HEK293 (cell line): ENCODE measurements around the gene SH2B3.

Source experiments
- BCL11A ChIP-seq: fragments of 450-650 bp; formaldehyde crosslinking; IDR thresholded peaks from 2 replicates; pipeline ENCODE4 v1.5.1; 2016; ENCODE audit warnings: low read depth, missing biosample characterization, missing genetic modification characterization
- FEZF1 ChIP-seq: fragments of 450-650 bp; formaldehyde crosslinking; IDR thresholded peaks from 2 replicates; pipeline ENCODE4 v1.5.1; 2016; ENCODE audit warnings: missing biosample characterization, missing genetic modification characterization
- GLI4 ChIP-seq: fragments of 450-650 bp; formaldehyde crosslinking; IDR thresholded peaks from 2 replicates; pipeline ENCODE4 v1.5.1; 2016; ENCODE audit warnings: missing biosample characterization, missing genetic modification characterization
- HOXC10 ChIP-seq: sonication (generic); formaldehyde crosslinking; IDR thresholded peaks from 2 replicates; pipeline ENCODE4 v1.8.1; 2023; ENCODE audit warnings: mild to moderate bottlenecking, missing genetic modification reagents
- MEIS1 ChIP-seq: sonication (generic); formaldehyde crosslinking; IDR thresholded peaks from 2 replicates; pipeline ENCODE4 v1.8.1; 2022; ENCODE audit warnings: missing genetic modification reagents, mild to moderate bottlenecking, borderline replicate concordance
- MZF1 ChIP-seq: fragments of 450-650 bp; formaldehyde crosslinking; IDR thresholded peaks from 2 replicates; pipeline ENCODE4 v1.5.1; 2017; ENCODE audit warnings: missing biosample characterization, missing genetic modification characterization, borderline replicate concordance
- SALL2 ChIP-seq: fragments of 450-650 bp; formaldehyde crosslinking; IDR thresholded peaks from 2 replicates; pipeline ENCODE4 v1.5.0; 2017; ENCODE audit warnings: missing biosample characterization, mild to moderate bottlenecking, missing genetic modification characterization, borderline replicate concordance
- YY2 ChIP-seq: fragments of 450-650 bp; formaldehyde crosslinking; IDR thresholded peaks from 2 replicates; pipeline ENCODE4 v1.5.1; 2016; ENCODE audit warnings: missing biosample characterization, missing genetic modification characterization
- ZBTB21 ChIP-seq: fragments of 450-650 bp; formaldehyde crosslinking; IDR thresholded peaks from 2 replicates; pipeline ENCODE4 v1.5.1; 2017; ENCODE audit warnings: missing biosample characterization, missing genetic modification characterization
- ZBTB7A ChIP-seq: fragments of 450-650 bp; formaldehyde crosslinking; IDR thresholded peaks from 2 replicates; pipeline ENCODE4 v1.5.1; 2016; ENCODE audit warnings: low read depth, missing biosample characterization, missing genetic modification characterization
- ZFP41 ChIP-seq: fragments of 450-650 bp; formaldehyde crosslinking; IDR thresholded peaks from 2 replicates; pipeline ENCODE4 v1.5.1; 2016; ENCODE audit warnings: missing biosample characterization, missing genetic modification characterization, borderline replicate concordance
- ZFP69B ChIP-seq: fragments of 450-650 bp; formaldehyde crosslinking; IDR thresholded peaks from 2 replicates; pipeline ENCODE4 v1.5.1; 2016; ENCODE audit warnings: missing biosample characterization, missing genetic modification characterization
- ZIC2 ChIP-seq: fragments of 450-650 bp; formaldehyde crosslinking; IDR thresholded peaks from 2 replicates; pipeline ENCODE4 v1.5.1; 2016; ENCODE audit warnings: missing biosample characterization, missing genetic modification characterization
- ZNF2 ChIP-seq: fragments of 450-650 bp; formaldehyde crosslinking; IDR thresholded peaks from 2 replicates; pipeline ENCODE4 v1.5.1; 2016; ENCODE audit warnings: missing biosample characterization, missing genetic modification characterization
- ZNF391 ChIP-seq: fragments of 450-650 bp; formaldehyde crosslinking; IDR thresholded peaks from 2 replicates; pipeline ENCODE4 v1.5.1; 2016; ENCODE audit warnings: low read depth, missing biosample characterization, missing genetic modification characterization, borderline replicate concordance
- ZNF426 ChIP-seq: fragments of 450-650 bp; formaldehyde crosslinking; IDR thresholded peaks from 2 replicates; pipeline ENCODE4 v1.5.1; 2017; ENCODE audit warnings: missing biosample characterization, missing genetic modification characterization, mild to moderate bottlenecking, inconsistent platforms, moderate library complexity
- ZNF433 ChIP-seq: fragments of 450-650 bp; formaldehyde crosslinking; IDR thresholded peaks from 2 replicates; pipeline ENCODE4 v1.5.1; 2016; ENCODE audit warnings: missing biosample characterization, missing genetic modification characterization, low read depth
- ZNF530 ChIP-seq: fragments of 450-650 bp; formaldehyde crosslinking; IDR thresholded peaks from 2 replicates; pipeline ENCODE4 v1.5.1; 2016; ENCODE audit warnings: low read depth, missing biosample characterization, missing genetic modification characterization
- ZNF555 ChIP-seq: fragments of 450-650 bp; formaldehyde crosslinking; conservative IDR thresholded peaks from 2 replicates; pipeline ENCODE4 v1.5.1; 2017; ENCODE audit warnings: missing biosample characterization, mild to moderate bottlenecking, missing genetic modification characterization, inconsistent platforms
- ZNF571 ChIP-seq: fragments of 450-650 bp; formaldehyde crosslinking; IDR thresholded peaks from 2 replicates; pipeline ENCODE4 v1.5.0; 2017; ENCODE audit warnings: missing biosample characterization, missing genetic modification characterization
- ZNF626 ChIP-seq: fragments of 450-650 bp; sonication (Bioruptor Pico); formaldehyde crosslinking; IDR thresholded peaks from 2 replicates; pipeline ENCODE4 v1.5.1; 2018; ENCODE audit warnings: missing biosample characterization, missing genetic modification characterization, inconsistent platforms
- ZNF677 ChIP-seq: fragments of 450-650 bp; IDR thresholded peaks from 2 replicates; pipeline ENCODE4 v1.5.0; 2018; ENCODE audit warnings: missing biosample characterization, mild to moderate bottlenecking, missing genetic modification characterization, moderate library complexity
- ZSCAN23 ChIP-seq: fragments of 450-650 bp; formaldehyde crosslinking; IDR thresholded peaks from 2 replicates; pipeline ENCODE4 v1.5.1; 2016; ENCODE audit warnings: missing biosample characterization, missing genetic modification characterization
- ZXDB ChIP-seq: fragments of 450-650 bp; formaldehyde crosslinking; IDR thresholded peaks from 2 replicates; pipeline ENCODE4 v1.5.1; 2016; ENCODE audit warnings: missing biosample characterization, missing genetic modification characterization
- TF ChIP-seq, protein P1 (sequence below): fragments of 450-650 bp; formaldehyde crosslinking; IDR thresholded peaks from 2 replicates; pipeline ENCODE4 v1.5.1; 2016; ENCODE audit warnings: missing biosample characterization, missing genetic modification characterization, borderline replicate concordance
- TF ChIP-seq, protein P2 (sequence below): fragments of 450-650 bp; formaldehyde crosslinking; IDR thresholded peaks from 2 replicates; pipeline ENCODE4 v1.5.1; 2016; ENCODE audit warnings: missing biosample characterization, missing genetic modification characterization, borderline replicate concordance
- TF ChIP-seq, protein P3 (sequence below): fragments of 450-650 bp; formaldehyde crosslinking; IDR thresholded peaks from 2 replicates; pipeline ENCODE4 v1.5.1; 2016; ENCODE audit warnings: missing biosample characterization, missing genetic modification characterization
- TF ChIP-seq, protein P4 (sequence below): fragments of 450-650 bp; formaldehyde crosslinking; IDR thresholded peaks from 2 replicates; pipeline ENCODE4 v1.5.1; 2017; ENCODE audit warnings: missing biosample characterization, missing genetic modification characterization

Gene SH2B3

DNA sequence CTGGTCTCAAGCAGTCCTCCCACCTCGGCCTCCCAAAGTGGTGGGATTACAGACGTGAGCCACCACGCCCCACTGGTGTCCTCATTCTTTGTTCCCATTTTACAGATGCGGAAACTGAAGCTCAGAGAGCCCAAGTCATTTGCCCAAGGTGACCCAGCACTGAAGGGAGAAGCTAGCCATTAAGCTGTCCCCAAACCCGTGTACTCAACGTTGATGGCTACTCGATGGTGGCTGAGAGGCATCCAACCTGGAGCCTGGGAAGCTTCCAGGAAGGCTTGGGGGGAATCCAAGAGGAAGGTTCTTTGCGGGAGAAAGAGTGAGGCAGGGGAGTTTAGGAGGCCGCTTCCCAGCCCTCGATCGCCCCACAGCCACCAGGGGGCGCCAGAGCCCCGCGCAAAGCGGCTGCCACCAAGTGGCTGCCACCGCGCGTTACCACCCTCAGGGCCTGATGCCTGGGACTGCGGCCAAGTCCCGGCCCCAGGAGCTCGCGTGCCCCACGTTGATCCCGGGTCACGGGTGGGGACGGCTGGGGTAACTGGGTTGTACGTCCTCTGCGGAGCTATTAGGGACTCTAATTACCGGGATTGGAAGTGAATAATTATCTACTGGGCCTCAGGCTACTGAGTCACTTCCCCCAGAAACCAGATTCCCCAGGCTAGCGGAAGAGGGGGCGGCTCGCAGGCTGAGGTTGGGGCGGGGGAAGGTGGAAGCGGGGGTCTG, 8.8 kb upstream of the SH2B3 start (continued):
- no peak for TF ChIP-seq ZNF555 (tag by site-specific recombination)
- no peak for TF ChIP-seq SALL2 (tag by site-specific recombination)
- no peak for TF ChIP-seq ZNF626 (tag by site-specific recombination)
- 0 out of 2 replicates have a peak, but pooled peaks have one; percentile 23 for TF ChIP-seq ZFP69B
- TF ChIP-seq, protein P1, sequence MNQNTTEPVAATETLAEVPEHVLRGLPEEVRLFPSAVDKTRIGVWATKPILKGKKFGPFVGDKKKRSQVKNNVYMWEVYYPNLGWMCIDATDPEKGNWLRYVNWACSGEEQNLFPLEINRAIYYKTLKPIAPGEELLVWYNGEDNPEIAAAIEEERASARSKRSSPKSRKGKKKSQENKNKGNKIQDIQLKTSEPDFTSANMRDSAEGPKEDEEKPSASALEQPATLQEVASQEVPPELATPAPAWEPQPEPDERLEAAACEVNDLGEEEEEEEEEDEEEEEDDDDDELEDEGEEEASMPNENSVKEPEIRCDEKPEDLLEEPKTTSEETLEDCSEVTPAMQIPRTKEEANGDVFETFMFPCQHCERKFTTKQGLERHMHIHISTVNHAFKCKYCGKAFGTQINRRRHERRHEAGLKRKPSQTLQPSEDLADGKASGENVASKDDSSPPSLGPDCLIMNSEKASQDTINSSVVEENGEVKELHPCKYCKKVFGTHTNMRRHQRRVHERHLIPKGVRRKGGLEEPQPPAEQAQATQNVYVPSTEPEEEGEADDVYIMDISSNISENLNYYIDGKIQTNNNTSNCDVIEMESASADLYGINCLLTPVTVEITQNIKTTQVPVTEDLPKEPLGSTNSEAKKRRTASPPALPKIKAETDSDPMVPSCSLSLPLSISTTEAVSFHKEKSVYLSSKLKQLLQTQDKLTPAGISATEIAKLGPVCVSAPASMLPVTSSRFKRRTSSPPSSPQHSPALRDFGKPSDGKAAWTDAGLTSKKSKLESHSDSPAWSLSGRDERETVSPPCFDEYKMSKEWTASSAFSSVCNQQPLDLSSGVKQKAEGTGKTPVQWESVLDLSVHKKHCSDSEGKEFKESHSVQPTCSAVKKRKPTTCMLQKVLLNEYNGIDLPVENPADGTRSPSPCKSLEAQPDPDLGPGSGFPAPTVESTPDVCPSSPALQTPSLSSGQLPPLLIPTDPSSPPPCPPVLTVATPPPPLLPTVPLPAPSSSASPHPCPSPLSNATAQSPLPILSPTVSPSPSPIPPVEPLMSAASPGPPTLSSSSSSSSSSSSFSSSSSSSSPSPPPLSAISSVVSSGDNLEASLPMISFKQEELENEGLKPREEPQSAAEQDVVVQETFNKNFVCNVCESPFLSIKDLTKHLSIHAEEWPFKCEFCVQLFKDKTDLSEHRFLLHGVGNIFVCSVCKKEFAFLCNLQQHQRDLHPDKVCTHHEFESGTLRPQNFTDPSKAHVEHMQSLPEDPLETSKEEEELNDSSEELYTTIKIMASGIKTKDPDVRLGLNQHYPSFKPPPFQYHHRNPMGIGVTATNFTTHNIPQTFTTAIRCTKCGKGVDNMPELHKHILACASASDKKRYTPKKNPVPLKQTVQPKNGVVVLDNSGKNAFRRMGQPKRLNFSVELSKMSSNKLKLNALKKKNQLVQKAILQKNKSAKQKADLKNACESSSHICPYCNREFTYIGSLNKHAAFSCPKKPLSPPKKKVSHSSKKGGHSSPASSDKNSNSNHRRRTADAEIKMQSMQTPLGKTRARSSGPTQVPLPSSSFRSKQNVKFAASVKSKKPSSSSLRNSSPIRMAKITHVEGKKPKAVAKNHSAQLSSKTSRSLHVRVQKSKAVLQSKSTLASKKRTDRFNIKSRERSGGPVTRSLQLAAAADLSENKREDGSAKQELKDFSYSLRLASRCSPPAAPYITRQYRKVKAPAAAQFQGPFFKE (tag by site-specific recombination) = no peak
- no peak for TF ChIP-seq ZNF677 (tag by site-specific recombination)
- peak; percentile 94 for TF ChIP-seq ZNF391 (tag by site-specific recombination)
- no peak for TF ChIP-seq HOXC10 (CRISPR knock-in tag)
- TF ChIP-seq MEIS1 = no peak
- 0 out of 2 replicates have a peak, but pooled peaks have one; percentile 36 for TF ChIP-seq MZF1
- TF ChIP-seq ZNF433 = no peak
- no peak for TF ChIP-seq ZBTB7A (tag by site-specific recombination)
- peak; percentile 68 for TF ChIP-seq ZXDB (tag by site-specific recombination)
- TF ChIP-seq ZSCAN23 (tag by site-specific recombination) = no peak
- no peak for TF ChIP-seq ZIC2 (tag by site-specific recombination)
- no peak for TF ChIP-seq ZFP41 (tag by site-specific recombination)
- TF ChIP-seq, protein P2, sequence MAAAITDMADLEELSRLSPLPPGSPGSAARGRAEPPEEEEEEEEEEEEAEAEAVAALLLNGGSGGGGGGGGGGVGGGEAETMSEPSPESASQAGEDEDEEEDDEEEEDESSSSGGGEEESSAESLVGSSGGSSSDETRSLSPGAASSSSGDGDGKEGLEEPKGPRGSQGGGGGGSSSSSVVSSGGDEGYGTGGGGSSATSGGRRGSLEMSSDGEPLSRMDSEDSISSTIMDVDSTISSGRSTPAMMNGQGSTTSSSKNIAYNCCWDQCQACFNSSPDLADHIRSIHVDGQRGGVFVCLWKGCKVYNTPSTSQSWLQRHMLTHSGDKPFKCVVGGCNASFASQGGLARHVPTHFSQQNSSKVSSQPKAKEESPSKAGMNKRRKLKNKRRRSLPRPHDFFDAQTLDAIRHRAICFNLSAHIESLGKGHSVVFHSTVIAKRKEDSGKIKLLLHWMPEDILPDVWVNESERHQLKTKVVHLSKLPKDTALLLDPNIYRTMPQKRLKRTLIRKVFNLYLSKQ = no peak
- no peak for TF ChIP-seq ZNF426
- no peak for TF ChIP-seq ZNF571 (tag by site-specific recombination)
- TF ChIP-seq, protein P3, sequence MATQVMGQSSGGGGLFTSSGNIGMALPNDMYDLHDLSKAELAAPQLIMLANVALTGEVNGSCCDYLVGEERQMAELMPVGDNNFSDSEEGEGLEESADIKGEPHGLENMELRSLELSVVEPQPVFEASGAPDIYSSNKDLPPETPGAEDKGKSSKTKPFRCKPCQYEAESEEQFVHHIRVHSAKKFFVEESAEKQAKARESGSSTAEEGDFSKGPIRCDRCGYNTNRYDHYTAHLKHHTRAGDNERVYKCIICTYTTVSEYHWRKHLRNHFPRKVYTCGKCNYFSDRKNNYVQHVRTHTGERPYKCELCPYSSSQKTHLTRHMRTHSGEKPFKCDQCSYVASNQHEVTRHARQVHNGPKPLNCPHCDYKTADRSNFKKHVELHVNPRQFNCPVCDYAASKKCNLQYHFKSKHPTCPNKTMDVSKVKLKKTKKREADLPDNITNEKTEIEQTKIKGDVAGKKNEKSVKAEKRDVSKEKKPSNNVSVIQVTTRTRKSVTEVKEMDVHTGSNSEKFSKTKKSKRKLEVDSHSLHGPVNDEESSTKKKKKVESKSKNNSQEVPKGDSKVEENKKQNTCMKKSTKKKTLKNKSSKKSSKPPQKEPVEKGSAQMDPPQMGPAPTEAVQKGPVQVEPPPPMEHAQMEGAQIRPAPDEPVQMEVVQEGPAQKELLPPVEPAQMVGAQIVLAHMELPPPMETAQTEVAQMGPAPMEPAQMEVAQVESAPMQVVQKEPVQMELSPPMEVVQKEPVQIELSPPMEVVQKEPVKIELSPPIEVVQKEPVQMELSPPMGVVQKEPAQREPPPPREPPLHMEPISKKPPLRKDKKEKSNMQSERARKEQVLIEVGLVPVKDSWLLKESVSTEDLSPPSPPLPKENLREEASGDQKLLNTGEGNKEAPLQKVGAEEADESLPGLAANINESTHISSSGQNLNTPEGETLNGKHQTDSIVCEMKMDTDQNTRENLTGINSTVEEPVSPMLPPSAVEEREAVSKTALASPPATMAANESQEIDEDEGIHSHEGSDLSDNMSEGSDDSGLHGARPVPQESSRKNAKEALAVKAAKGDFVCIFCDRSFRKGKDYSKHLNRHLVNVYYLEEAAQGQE = no peak
- no peak for TF ChIP-seq GLI4
- TF ChIP-seq ZNF2 (tag by site-specific recombination) = peak; percentile 86
- TF ChIP-seq YY2 (tag by site-specific recombination) = no peak
- TF ChIP-seq ZNF530 (tag by site-specific recombination) = no peak
- TF ChIP-seq FEZF1 (tag by site-specific recombination) = peak; percentile 64
- TF ChIP-seq, protein P4, sequence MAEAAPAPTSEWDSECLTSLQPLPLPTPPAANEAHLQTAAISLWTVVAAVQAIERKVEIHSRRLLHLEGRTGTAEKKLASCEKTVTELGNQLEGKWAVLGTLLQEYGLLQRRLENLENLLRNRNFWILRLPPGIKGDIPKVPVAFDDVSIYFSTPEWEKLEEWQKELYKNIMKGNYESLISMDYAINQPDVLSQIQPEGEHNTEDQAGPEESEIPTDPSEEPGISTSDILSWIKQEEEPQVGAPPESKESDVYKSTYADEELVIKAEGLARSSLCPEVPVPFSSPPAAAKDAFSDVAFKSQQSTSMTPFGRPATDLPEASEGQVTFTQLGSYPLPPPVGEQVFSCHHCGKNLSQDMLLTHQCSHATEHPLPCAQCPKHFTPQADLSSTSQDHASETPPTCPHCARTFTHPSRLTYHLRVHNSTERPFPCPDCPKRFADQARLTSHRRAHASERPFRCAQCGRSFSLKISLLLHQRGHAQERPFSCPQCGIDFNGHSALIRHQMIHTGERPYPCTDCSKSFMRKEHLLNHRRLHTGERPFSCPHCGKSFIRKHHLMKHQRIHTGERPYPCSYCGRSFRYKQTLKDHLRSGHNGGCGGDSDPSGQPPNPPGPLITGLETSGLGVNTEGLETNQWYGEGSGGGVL (tag by site-specific recombination) = peak; percentile 45
- TF ChIP-seq BCL11A (tag by site-specific recombination) = peak; percentile 33; the same call in 1 of the 2 replicates
- no peak for TF ChIP-seq ZBTB21 (tag by site-specific recombination)
